ENCODE results near the gene DCLK2. TPM values are rescaled to one million over a fixed set of nuclear protein-coding genes. Genes with fewer than 3 reads are reported as not detected.

DCLK2 gene
- total RNA-seq, 1 donor from 2014 or later, result 2.7 TPM

DNA sequence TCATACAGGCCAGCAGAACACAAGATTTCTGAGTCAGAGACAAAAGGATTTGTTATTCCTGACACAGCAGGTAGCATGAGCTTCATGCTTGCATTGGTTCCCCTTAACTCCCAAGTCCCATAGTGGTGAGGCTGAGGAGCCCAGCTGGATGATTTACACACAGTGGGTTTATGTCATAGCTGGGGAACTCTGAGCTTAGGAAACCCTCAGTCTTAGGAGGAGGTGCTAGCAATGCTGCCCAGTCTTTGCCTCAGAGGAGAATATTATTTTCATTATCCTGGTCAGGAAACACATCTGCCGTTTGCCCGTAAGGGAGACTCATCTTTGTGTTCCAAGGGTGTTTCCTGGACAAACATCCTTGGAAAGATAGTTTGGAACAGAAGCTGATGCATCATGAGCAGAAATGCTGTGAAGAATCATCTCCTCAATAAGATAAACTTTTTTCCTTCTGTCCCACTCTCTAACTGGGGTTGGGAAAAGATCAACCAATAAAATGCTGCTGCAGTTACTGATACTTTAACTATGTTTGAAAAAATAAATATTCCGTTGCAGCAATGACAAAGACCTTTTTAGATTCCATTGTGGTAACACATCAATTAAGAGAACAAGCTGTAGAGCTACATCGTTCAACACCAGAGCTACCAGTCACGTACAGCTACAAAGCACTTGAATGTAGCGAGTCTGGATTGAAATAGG lies 146.8 kb downstream of the DCLK2 start:
- no peak overlapping the region for H3K4me3 ChIP-seq (ENCODE audit: low read depth, low read length)
- DNase-seq (ENCODE audit: low read depth), result no peak
- TF ChIP-seq, protein P1, sequence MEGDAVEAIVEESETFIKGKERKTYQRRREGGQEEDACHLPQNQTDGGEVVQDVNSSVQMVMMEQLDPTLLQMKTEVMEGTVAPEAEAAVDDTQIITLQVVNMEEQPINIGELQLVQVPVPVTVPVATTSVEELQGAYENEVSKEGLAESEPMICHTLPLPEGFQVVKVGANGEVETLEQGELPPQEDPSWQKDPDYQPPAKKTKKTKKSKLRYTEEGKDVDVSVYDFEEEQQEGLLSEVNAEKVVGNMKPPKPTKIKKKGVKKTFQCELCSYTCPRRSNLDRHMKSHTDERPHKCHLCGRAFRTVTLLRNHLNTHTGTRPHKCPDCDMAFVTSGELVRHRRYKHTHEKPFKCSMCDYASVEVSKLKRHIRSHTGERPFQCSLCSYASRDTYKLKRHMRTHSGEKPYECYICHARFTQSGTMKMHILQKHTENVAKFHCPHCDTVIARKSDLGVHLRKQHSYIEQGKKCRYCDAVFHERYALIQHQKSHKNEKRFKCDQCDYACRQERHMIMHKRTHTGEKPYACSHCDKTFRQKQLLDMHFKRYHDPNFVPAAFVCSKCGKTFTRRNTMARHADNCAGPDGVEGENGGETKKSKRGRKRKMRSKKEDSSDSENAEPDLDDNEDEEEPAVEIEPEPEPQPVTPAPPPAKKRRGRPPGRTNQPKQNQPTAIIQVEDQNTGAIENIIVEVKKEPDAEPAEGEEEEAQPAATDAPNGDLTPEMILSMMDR (conservative IDR thresholded peaks at IDR 0.05; ENCODE audit: low read depth, low read length), result no peak

DNA sequence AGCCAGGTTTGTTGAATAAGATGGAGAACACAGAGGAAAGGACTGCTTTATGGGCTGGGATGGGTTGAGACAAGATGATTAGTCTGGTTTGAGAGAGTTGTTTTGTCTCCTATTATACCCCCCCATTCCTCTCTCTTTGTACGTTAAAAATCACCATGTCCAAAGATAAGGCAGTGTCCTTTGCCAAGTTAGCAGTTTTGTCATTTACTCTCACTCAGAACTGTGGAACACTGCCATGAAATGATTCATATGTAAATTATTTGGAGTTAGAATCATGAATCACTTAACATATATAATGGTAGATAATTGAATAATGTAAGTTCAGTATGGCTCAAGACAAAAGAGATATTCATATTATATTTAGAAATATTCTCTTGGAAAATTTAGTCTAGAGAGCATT lies 151.3 kb downstream of the DCLK2 start:
- no peak for DNase-seq (ENCODE audit: low read depth)
- no peak overlapping the region for H3K4me3 ChIP-seq (ENCODE audit: low read depth, low read length)
- TF ChIP-seq, protein P1 (conservative IDR thresholded peaks at IDR 0.05; ENCODE audit: low read depth, low read length), result no peak

DNA sequence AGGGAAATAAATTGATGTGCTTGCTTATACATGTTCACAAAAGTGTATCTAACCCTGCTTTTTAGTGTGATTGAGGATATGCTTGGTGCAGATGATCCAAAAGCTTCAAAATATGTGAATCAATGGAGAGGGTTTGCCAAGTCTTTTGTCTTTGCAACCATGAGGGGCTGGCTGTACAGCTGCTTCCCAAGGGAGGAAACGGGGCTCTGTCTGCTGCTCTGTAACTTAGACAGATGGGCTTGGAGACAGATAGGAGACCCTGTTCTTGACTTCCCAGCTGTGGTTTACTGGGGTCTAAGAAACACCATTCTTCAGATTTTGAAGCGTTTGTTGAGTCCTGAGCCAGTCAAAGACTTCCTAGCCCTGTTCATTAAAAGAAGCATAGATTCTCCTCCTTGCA lies 152.3 kb downstream of the DCLK2 start:
- H3K4me3 ChIP-seq (ENCODE audit: low read depth, low read length), result no peak overlapping the region
- no peak for DNase-seq (ENCODE audit: low read depth)
- TF ChIP-seq, protein P1 (conservative IDR thresholded peaks at IDR 0.05; ENCODE audit: low read depth, low read length), result no peak

DNA sequence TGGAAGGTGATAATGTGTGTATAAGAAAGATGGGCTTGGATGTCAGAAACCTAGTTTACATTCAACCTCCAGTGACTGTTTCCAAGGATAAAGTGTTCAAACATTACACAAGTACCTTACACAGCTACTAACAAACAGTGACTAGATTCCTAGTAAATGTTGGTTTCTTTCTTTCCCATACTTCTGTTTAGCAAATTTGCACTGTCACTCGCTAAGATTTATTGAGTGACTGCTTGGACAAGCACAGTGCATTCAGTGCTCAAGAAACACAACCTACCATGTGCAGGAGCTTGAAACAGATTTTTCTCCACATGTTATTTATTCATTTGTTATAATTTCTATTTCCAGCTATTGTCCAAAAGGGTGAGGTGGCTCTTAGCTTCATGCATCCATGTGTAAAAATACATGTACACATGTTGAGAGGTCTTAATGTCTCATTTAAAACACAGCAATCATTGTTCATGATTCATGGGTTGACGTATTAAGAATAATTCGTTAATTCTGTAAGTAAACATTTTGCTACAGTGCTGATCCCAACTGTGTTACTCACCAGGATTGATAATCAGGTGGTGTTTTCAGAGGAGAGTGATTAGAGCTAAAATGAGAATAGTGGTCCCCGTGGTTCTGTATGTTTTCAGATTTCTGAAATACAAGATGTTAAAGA lies 153.0 kb downstream of the DCLK2 start:
- no peak overlapping the region for H3K4me3 ChIP-seq (ENCODE audit: low read depth, low read length)
- DNase-seq (ENCODE audit: low read depth), result no peak
- TF ChIP-seq, protein P1 (conservative IDR thresholded peaks at IDR 0.05; ENCODE audit: low read depth, low read length), result no peak

DNA sequence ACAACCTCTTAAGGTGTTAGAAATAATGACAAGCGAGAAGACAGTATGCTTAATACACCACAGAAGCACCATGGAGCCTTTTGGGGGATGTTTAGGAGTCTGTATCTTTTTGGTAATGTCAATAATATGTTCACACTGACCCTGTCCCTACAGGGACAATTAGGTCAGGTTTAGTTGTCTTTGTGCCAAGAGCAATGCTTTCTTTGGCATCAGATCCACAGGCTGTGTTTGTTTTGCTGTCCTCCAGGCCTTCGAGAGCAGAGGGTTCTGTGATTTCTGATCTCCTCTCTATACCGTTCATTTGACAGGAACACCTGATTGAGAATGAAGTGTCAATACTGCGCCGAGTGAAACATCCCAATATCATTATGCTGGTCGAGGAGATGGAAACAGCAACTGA lies 153.8 kb downstream of the DCLK2 start:
- TF ChIP-seq, protein P1 (conservative IDR thresholded peaks at IDR 0.05; ENCODE audit: low read depth, low read length), result no peak
- no peak for DNase-seq (ENCODE audit: low read depth)
- no peak overlapping the region for H3K4me3 ChIP-seq (ENCODE audit: low read depth, low read length)

DNA sequence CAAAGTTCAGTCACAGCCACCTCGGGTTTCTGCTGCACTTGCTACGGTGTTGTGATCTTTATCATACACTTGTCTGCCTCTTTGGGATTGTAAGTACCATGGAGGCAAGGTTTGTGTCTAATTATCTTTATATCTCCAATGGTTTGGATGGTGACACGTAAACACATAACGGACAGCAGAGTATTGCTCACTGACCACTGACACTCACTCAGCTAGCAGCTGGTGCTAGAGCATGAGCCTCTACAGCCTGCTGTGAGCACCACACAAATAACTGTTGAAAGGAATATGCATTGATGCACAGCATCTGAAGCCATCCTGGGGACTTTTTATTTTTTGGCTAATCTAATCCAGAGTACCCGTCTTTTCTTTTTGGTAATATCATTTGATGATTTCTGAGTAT lies 156.0 kb downstream of the DCLK2 start:
- TF ChIP-seq, protein P1 (conservative IDR thresholded peaks at IDR 0.05; ENCODE audit: low read depth, low read length), result no peak
- DNase-seq (ENCODE audit: low read depth), result no peak
- H3K4me3 ChIP-seq (ENCODE audit: low read depth, low read length), result no peak overlapping the region

DNA sequence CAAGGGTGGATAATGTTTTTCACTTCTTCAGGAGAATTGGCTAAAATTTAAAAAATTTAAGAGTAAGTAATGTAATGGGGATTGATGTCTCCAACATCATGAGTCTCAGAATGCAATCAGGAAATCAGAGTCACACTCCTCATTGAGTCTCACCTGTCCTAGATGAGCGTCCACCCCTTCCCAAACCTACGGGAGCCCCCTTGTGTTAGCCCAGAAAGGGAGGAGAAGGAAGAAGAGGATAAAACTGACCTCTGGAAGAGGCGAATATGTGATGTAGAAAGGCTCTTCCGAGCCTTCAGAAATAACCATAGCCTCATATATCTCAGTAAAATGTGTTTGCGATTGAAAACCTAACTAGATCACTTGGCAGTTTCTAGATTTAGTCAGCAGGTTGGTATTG lies 157.1 kb downstream of the DCLK2 start:
- no peak overlapping the region for H3K4me3 ChIP-seq (ENCODE audit: low read depth, low read length)
- DNase-seq (ENCODE audit: low read depth), result no peak
- TF ChIP-seq, protein P1 (conservative IDR thresholded peaks at IDR 0.05; ENCODE audit: low read depth, low read length), result no peak
